MCF 10A (cell line): Measurements from ENCODE around the gene LRRC37A. TPM values are rescaled to one million over a fixed set of nuclear protein-coding genes. Genes with fewer than 3 reads are reported as not detected.
"Not testable (repeated sequence)": the region's sequence is repeated elsewhere in the genome, so short reads cannot be mapped to it uniquely, and the experiment has no call there.

Experiments
- BruUV-seq: library from RNA; stranded (reverse); fragments of 400-500 nt; replicated peaks from 2 replicates; lab custom pipeline; 2021; lab: Mats Ljungman, UMichigan
- CTCF ChIA-PET: fragments of 300-600 bp; sonication (Branson Sonifier 250); formaldehyde crosslinking; extraction: SDS; loops from one replicate; lab custom pipeline; 2021; ENCODE audit warnings: antibody characterized with exemption, inconsistent platforms; lab: Yijun Ruan, JAX
- POLR2A ChIA-PET: fragments of 300-600, 350-650 bp; sonication (Branson Sonifier 250); formaldehyde crosslinking; extraction: SDS; loops from one replicate; lab custom pipeline; 2020; ENCODE audit warnings: antibody characterized with exemption, inconsistent platforms; lab: Yijun Ruan, JAX
- DNase-seq: peaks from one replicate; pipeline ENCODE4 v3.0.0-alpha.2; 2018; ENCODE audit not compliant: unreplicated experiment
- H3K27ac Mint-ChIP-seq: one replicate; pipeline ENCODE4 v1.8.0; 2022; ENCODE audit warnings: mild to moderate bottlenecking, low read depth, mixed read lengths; ENCODE audit not compliant: unreplicated experiment
- H3K27me3 Mint-ChIP-seq: one replicate; pipeline ENCODE4 v1.8.0; 2022; ENCODE audit warnings: mixed read lengths; ENCODE audit not compliant: insufficient read depth, unreplicated experiment
- H3K36me3 Mint-ChIP-seq: one replicate; pipeline ENCODE4 v1.8.0; 2022; ENCODE audit warnings: mild to moderate bottlenecking, moderate library complexity, mixed read lengths; ENCODE audit not compliant: insufficient read depth, unreplicated experiment
- H3K4me1 Mint-ChIP-seq: one replicate; pipeline ENCODE4 v1.8.0; 2022; ENCODE audit warnings: mixed read lengths; ENCODE audit not compliant: insufficient read depth, unreplicated experiment
- H3K4me3 Mint-ChIP-seq: one replicate; pipeline ENCODE4 v1.8.0; 2022; ENCODE audit warnings: mild to moderate bottlenecking, moderate library complexity, mixed read lengths; ENCODE audit not compliant: unreplicated experiment
- H3K9me3 Mint-ChIP-seq: one replicate; pipeline ENCODE4 v1.8.0; 2022; ENCODE audit warnings: mixed read lengths; ENCODE audit not compliant: unreplicated experiment
- CTCF ChIP-seq: fragments of 200-600 bp; IDR thresholded peaks from one replicate; pipeline ENCODE4 v1.8.0; 2022; ENCODE audit warnings: antibody characterized with exemption, mild to moderate bottlenecking; ENCODE audit not compliant: unreplicated experiment
- intact Hi-C: fragments of 100-400 bp; cut with micrococcal nuclease; formaldehyde crosslinking; loops from 2 replicates; pipeline ENCODE4 v1.14.1; 2022
- total RNA-seq: library from RNA; stranded (reverse); gene quantifications from 2 replicates; pipeline ENCODE4 v1.2.3, GENCODE V29; 2022

The LRRC37A gene
- total RNA-seq, 1 experiment from 2014 or later: 1.7 TPM

DNA sequence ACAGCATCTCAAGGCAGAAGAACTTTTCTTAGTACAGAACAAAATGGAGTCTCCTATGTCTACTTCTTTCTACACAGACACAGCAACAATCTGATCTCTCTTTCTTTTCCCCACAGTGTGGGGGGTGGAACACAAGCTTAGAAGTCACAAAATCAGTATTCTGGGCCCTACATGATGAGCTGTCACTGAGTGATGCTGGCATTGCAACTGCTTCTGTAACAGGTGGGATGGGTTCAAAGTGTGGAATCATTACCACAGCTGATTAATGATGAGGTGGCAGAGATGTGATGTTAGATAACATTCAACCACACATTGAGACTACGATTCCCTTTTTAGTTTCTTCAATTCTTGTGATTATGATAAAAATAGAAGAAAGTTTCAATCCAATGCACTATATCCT is 10.5 kb upstream of the LRRC37A start:
- H3K4me1 Mint-ChIP-seq: peaks cover 18% of the 10 kb centered on the region
- H3K36me3 Mint-ChIP-seq, BruUV-seq, H3K27me3 Mint-ChIP-seq, DNase-seq, H3K9me3 Mint-ChIP-seq, H3K27ac Mint-ChIP-seq, CTCF ChIA-PET, H3K4me3 Mint-ChIP-seq, intact Hi-C loops: not testable (repeated sequence)
- POLR2A ChIA-PET: interaction anchor here (0.7 kb wide), 1 partner anchor 17 kb away, joined by 6 read pairs; no protein-coding TSS in a partner anchor

DNA sequence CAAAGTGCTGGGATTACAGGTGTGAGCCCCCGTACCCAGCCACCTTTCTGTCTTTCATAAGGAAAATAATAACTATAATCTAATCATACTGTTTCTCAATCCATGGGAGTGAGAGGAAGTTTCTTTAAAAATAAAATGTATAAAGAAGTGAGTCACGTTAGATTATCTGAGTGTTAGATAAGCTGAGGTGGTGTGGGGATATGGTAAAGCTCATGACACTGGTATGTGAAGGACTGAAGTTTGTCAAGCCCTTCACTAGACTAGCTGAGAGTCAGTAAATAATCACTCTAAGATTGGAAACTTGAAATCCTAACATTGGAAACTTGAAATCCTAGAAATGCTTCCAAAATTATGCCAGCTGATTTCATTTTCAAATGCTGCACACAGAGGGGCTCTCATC is 9.4 kb upstream of the LRRC37A start:
- not testable (repeated sequence) for BruUV-seq
- CTCF ChIA-PET: interaction anchor here (0.9 to 1.6 kb wide), 2 partner anchors 31 to 241 kb away, joined by 3 to 6 read pairs; no protein-coding TSS in a partner anchor

DNA sequence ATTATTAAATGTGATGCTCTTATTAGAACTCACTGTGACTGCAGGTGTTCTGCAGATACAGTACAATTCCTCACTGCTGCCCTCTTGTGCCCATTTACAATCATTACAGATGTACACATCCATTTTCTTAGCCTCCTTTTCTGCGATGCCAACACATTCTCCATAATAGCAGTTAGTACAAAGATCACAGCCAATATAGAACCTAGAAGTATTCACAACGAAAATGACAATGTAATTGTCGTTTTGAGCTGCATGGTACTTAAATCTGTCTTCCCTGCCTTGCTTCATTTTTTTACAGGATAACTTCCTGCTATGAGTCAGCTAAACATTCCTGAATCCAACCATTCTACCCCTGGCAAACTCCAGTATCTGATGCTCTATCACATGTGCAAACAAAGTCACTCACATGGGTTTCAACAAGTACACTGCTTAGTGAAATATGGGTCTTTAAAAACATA is 8.1 kb upstream of the LRRC37A start:
- not testable (repeated sequence) for H3K4me3 Mint-ChIP-seq

More for the DNA sequence above, 9.4 kb upstream of the LRRC37A start:
- H3K4me1 Mint-ChIP-seq: peaks cover 12% of the 10 kb centered on the region
- H3K27me3 Mint-ChIP-seq, intact Hi-C loops, DNase-seq, POLR2A ChIA-PET, H3K27ac Mint-ChIP-seq, H3K4me3 Mint-ChIP-seq, H3K36me3 Mint-ChIP-seq, H3K9me3 Mint-ChIP-seq: not testable (repeated sequence)

GRCh38 chr17:46287587-46287986 is 7.3 kb upstream of the LRRC37A start:
- H3K36me3 Mint-ChIP-seq, intact Hi-C loops, H3K27ac Mint-ChIP-seq, DNase-seq, H3K27me3 Mint-ChIP-seq, H3K9me3 Mint-ChIP-seq, H3K4me3 Mint-ChIP-seq, BruUV-seq: not testable (repeated sequence)
- ChIA-PET POLR2A (interaction anchor here (0.6 to 0.9 kb wide), 2 partner anchors 15 to 67 kb away, joined by 3 read pairs; no protein-coding TSS in a partner anchor), CTCF (interaction anchor here (0.6 to 2.2 kb wide), 6 partner anchors 25 to 710 kb away, joined by 3 to 16 read pairs (median 3); no protein-coding TSS in a partner anchor)
- peaks cover 12% of the 10 kb centered on the region for H3K4me1 Mint-ChIP-seq

More for the DNA sequence above, 8.1 kb upstream of the LRRC37A start:
- not testable (repeated sequence) for H3K9me3 Mint-ChIP-seq, H3K27me3 Mint-ChIP-seq, BruUV-seq, H3K27ac Mint-ChIP-seq, H3K36me3 Mint-ChIP-seq
- TF ChIP-seq CTCF: peak; percentile 83
- CTCF ChIA-PET: interaction anchor here (0.6 to 2.2 kb wide), 21 partner anchors 9 to 859 kb away, joined by 3 to 16 read pairs (median 3); no protein-coding TSS in a partner anchor
- peak; percentile 85 for DNase-seq
- intact Hi-C loops: loop anchor here (1.0 kb wide), 1 partner anchor 19 kb away; no protein-coding TSS in a partner anchor
- POLR2A ChIA-PET: interaction anchor here (0.5 to 1.2 kb wide), 8 partner anchors 10 to 705 kb away, joined by 3 to 5 read pairs (median 3); partner anchors contain the start of gene KANSL1
- peaks cover 12% of the 10 kb centered on the region for H3K4me1 Mint-ChIP-seq

DNA sequence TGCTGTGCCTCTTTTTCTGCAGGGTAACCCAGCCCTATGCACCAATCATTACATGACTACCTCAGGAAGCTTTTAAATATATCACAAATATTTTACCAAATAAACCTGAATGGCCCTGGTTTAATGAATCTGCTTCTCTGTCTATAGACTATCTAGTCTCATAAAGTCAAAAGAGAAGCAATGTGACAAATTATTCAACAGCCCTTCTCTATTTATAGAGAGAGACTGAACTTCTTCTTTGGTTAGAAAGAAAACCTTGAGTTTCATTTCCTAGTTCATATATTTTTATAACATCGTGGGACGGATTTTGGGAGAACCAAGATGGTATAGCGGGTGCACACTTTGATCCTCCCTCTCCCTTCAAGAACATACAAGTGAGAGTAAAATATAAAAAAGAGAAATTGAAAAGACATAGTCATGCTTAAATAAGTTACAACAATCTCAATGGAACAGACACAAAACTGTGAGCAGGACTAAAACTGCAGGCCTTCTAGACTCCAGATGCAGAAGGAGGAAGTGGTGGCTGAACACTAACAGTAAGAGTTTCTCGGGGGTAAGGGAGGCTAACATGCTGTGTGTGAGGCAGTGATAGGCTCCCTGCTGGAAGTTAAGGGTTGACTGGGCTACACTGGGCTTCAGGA is 3.9 kb upstream of the LRRC37A start:
- POLR2A ChIA-PET: interaction anchor here (0.8 kb wide), 1 partner anchor 98 kb away, joined by 5 read pairs; the partner anchor contains the start of gene KANSL1
- BruUV-seq, H3K27me3 Mint-ChIP-seq, H3K36me3 Mint-ChIP-seq, H3K4me3 Mint-ChIP-seq, intact Hi-C loops, H3K27ac Mint-ChIP-seq, H3K4me1 Mint-ChIP-seq, DNase-seq, H3K9me3 Mint-ChIP-seq, CTCF ChIA-PET: not testable (repeated sequence)

DNA sequence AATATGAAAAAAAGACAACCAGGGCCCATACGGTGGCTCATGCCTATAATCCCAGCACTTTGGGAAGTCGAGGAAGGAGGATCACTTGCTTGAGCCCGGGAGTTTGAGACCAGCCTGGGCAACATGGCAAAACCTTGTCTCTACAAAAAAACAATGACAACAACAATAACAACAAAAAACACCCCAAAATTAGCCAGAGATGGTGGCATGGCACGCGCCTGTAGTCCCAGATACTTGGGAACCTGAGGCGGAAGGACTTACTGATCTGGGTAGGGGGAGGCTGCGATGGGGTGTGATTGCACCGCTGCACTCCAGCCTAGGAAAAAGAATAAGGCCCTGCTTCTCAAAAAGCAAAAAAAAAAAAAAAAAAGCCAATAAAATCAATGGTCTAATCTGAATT is 3.3 kb upstream of the LRRC37A start:
- H3K4me1 Mint-ChIP-seq, H3K9me3 Mint-ChIP-seq, BruUV-seq, DNase-seq, CTCF ChIA-PET, H3K27ac Mint-ChIP-seq, intact Hi-C loops, POLR2A ChIA-PET, H3K4me3 Mint-ChIP-seq, H3K27me3 Mint-ChIP-seq, H3K36me3 Mint-ChIP-seq: not testable (repeated sequence)

DNA sequence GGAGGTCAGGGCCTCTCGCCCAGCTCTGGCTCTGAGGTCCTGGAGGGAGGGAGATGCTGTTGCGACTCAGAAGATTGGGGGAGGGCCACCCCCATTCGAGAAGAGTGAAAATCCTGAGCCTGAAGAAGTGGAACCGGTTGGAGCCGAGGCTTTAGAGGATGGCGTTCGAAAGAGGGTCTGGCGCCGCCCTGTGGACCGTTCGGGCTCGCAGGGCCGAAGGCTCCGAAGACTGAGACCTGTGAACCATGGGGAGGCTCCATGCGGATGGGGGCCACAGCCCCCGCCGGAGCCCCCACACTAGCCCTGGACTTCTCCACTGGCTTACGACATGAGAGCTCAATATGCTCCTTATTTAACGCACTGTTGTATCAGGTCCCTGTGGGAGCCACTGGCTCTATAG is 46.3 kb downstream of the LRRC37A start:
- BruUV-seq, CTCF ChIA-PET, H3K4me3 Mint-ChIP-seq: not testable (repeated sequence)

DNA sequence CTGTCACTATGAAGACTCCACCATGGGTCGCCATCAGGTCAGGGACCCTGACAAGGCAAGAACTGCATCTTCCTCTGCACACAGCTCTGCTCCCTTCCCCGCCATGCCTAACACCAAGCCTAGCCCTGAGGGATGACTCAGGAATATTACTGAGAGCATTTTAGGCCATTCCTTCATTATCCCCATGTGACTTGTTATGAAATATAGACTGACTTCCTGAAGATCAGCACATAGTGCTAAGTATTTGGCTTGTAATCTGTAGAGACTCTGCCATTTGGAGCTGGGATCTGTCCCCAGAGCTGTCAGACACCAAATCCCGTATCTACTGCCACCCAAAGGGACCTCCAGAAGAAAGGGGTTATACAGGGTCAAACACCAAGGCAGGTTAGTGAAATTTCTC is 47.2 kb downstream of the LRRC37A start:
- intact Hi-C loops, H3K27me3 Mint-ChIP-seq, H3K4me3 Mint-ChIP-seq, H3K9me3 Mint-ChIP-seq, BruUV-seq, POLR2A ChIA-PET, H3K27ac Mint-ChIP-seq, DNase-seq, CTCF ChIA-PET, H3K4me1 Mint-ChIP-seq, H3K36me3 Mint-ChIP-seq: not testable (repeated sequence)

More for the DNA sequence above, 46.3 kb downstream of the LRRC37A start:
- DNase-seq, H3K27ac Mint-ChIP-seq, H3K36me3 Mint-ChIP-seq, intact Hi-C loops, H3K4me1 Mint-ChIP-seq, H3K9me3 Mint-ChIP-seq, H3K27me3 Mint-ChIP-seq, POLR2A ChIA-PET: not testable (repeated sequence)
